ENCODE results near the gene KRT76.

The KRT76 gene

DNA sequence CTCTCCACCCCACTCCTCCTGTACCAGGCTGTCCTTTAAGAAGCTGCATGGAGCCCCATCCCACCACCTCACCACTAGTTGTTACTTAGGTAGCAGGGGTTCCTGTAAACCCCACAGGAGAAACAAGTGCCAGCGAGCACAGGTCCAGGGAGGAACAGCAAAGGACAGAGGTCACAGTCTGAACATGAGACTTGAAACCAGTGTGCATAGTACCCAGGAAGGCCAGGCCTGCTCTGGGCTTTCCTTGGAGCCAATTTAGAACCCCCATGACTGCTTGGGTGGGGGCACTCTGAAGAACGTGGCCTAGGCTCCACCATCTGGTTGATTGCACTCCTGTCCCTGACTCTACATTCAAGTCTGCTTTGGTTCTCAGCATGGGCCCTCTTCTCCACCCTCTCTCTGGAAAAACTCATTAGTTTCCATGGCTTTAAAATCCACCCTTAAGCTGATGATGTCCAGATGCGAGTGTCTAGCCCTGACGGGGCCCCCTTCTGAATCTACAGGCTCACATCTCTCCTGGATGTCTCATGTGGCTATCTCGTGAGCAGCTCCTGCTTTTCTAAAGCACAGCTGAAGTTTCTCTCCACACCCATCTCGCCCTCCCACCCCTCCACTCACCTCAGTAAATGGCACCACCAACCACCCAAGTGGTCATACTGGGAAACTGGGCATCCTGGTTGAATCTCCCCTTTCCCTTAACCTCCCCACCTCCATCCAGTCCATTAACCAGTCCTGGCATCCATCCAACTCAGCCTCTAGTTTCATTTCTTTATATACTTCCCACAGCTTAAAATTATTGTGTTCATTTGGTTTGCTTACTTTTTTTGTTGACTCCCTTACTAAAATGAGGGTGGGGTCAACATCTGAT lies 10.4 kb upstream of the KRT76 start:
- Mint-ChIP-seq H3K27ac (no peak overlapping the region), H3K36me3 (ENCODE audit: low read depth) (no peaks in the 10 kb centered on the region), H3K4me3 (no peak overlapping the region), H3K9me3 (no peaks in the 10 kb centered on the region), H3K27me3 (ENCODE audit: low read depth) (peaks cover 42% of the 10 kb centered on the region), H3K4me1 (ENCODE audit: low read depth) (peaks cover 2% of the 10 kb centered on the region)

DNA sequence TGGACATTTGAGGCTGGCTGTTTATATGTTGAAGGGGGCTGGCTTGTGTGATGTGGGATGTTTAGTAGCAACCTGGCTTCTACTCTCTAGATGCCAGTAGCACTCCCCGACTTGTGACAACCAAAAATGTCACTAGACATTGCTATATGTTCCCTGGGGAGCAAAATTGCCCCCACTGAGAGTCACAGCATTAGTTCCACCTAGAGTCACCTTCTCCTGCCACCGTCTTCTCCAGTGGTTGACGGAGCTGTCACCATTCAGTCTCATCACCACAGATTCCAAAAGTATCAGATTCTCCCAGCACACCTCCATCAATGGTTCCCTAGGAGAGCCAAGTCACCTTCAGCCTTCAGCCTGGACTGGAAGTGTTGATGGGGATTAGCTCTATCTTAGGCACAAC lies 7.8 kb upstream of the KRT76 start:
- no peak overlapping the region for H3K27ac Mint-ChIP-seq
- no peak overlapping the region for H3K4me3 Mint-ChIP-seq
- peaks cover 30% of the 10 kb centered on the region for H3K27me3 Mint-ChIP-seq (ENCODE audit: low read depth)
- no peaks in the 10 kb centered on the region for H3K4me1 Mint-ChIP-seq (ENCODE audit: low read depth)
- H3K36me3 Mint-ChIP-seq (ENCODE audit: low read depth): no peaks in the 10 kb centered on the region
- H3K9me3 Mint-ChIP-seq: no peaks in the 10 kb centered on the region

DNA sequence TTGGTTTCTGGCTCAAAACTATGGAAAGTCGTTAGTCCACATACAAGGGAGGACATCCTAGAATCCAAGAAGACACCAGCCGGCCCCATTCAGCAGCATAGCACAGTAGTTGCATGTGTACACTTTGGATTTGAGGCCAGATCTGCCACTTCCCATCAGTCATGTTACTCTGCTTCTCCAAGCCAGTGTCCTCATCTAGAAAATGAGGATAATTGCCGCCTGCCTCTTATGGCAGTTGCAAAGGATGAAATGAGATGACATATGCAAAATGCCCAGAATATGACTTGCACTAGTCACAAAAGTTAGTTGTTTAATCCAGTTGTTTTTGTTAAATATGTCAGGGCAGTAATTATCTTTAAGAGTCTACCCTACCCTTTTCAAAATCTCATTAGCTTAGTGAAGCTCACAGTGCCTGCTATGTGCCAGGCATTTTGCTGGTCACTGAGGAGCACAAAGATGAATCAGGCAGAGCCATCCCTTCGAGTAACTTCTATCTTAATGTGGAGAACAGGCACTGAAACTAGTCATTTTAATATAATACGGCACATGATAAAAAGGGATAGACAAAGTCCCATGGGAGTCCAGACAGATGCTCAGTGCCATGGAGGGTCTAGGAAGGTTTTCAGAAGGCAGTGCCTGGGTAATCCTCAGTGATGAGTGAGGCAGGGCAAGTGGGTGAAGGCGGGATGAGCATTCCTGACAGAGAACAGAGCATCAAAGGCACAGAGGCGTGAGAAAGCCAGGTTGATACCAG lies 6.6 kb upstream of the KRT76 start:
- Mint-ChIP-seq H3K27ac (no peak overlapping the region), H3K4me3 (no peak overlapping the region), H3K9me3 (no peaks in the 10 kb centered on the region)

DNA sequence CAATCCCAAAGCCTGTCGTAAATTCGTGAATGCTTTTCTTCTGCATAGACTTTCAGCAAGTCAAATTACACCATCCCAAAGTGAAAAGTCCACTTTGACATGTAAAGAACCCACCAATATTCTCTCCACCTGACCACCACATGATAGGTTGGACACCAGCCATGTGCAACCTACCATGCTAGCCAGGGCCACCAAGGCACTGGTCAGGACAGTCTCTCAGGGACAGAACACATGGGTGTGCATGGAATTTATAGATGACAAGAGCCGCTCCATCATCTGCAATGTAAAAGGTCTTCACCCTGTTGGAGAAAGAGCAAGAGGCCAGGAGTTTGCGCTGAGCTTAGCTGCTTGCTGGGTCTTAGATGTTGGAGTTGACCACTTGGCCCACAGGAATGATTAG lies 5.4 kb upstream of the KRT76 start:
- H3K27ac Mint-ChIP-seq: no peak overlapping the region
- no peaks in the 10 kb centered on the region for H3K4me1 Mint-ChIP-seq (ENCODE audit: low read depth)
- H3K27me3 Mint-ChIP-seq (ENCODE audit: low read depth): peaks cover 19% of the 10 kb centered on the region
- no peaks in the 10 kb centered on the region for H3K9me3 Mint-ChIP-seq
- no peak overlapping the region for H3K4me3 Mint-ChIP-seq
- H3K36me3 Mint-ChIP-seq (ENCODE audit: low read depth): no peaks in the 10 kb centered on the region

More for the DNA sequence above, 6.6 kb upstream of the KRT76 start:
- Mint-ChIP-seq H3K36me3 (ENCODE audit: low read depth) (no peaks in the 10 kb centered on the region), H3K27me3 (ENCODE audit: low read depth) (peaks cover 22% of the 10 kb centered on the region), H3K4me1 (ENCODE audit: low read depth) (no peaks in the 10 kb centered on the region)

DNA sequence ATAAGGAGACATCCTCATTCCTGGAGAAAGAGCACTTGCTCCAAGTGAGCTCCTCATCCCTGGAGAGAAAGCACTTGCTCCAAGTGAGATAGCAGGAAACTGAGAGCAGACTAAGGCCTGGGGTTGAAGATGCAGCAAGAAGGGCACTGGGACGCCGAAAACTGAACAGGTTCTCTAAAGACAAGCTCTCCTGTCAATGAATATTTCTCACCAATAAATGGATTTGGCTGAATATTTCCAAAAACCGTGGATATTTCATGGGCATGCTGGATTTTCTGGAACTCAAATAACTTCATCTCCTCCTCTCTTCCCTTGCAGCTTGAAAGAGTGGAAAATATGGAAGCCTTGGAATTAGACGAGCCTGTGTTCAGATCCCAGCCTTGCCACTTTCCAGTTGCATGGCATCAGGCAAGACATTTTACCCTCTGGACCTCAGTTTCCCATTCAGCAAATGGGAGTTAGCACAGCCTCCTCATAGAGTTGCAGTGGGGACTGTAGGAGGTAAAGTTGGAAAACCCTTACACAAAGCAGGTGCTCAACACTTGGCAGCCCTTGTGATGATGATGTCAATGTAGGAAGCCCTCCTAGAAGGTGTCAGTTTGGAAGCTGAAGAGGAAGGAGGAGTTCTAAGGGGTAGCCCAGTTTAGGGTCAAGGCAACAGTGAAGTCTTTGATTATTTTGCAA lies 4.4 kb upstream of the KRT76 start:
- Mint-ChIP-seq H3K4me3 (no peak overlapping the region), H3K4me1 (ENCODE audit: low read depth) (no peaks in the 10 kb centered on the region), H3K36me3 (ENCODE audit: low read depth) (no peaks in the 10 kb centered on the region), H3K27ac (no peak overlapping the region), H3K27me3 (ENCODE audit: low read depth) (peaks cover 19% of the 10 kb centered on the region), H3K9me3 (no peaks in the 10 kb centered on the region)

GRCh38 chr12:52779914-52780313 lies 2.8 kb upstream of the KRT76 start:
- H3K27ac Mint-ChIP-seq: no peak overlapping the region
- no peaks in the 10 kb centered on the region for H3K9me3 Mint-ChIP-seq
- peaks cover 23% of the 10 kb centered on the region for H3K27me3 Mint-ChIP-seq (ENCODE audit: low read depth)
- no peak overlapping the region for H3K4me3 Mint-ChIP-seq
- H3K4me1 Mint-ChIP-seq (ENCODE audit: low read depth): no peaks in the 10 kb centered on the region
- no peaks in the 10 kb centered on the region for H3K36me3 Mint-ChIP-seq (ENCODE audit: low read depth)

DNA sequence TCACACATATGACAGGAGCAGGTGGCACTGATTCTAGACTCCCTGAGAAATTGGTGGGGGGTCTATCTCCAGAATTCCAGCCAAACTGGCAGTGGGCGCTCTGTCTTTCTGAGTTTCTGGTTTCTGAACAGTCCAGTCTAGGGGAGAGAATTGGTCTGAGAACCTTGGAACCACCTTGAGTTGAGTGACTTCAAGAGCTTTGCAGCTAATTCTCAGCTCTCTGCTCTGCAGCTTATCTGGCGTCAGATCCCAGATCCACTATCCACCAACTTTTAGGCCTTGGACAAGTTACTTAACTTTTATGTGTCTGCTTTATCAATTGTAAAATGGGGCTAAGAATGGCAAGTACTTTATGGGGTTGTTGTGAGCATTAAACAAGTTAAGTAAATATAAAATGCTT lies 1.7 kb upstream of the KRT76 start:
- Mint-ChIP-seq H3K9me3 (no peaks in the 10 kb centered on the region), H3K36me3 (ENCODE audit: low read depth) (no peaks in the 10 kb centered on the region), H3K27me3 (ENCODE audit: low read depth) (peaks cover 17% of the 10 kb centered on the region), H3K4me3 (no peak overlapping the region), H3K27ac (no peak overlapping the region), H3K4me1 (ENCODE audit: low read depth) (no peaks in the 10 kb centered on the region)

DNA sequence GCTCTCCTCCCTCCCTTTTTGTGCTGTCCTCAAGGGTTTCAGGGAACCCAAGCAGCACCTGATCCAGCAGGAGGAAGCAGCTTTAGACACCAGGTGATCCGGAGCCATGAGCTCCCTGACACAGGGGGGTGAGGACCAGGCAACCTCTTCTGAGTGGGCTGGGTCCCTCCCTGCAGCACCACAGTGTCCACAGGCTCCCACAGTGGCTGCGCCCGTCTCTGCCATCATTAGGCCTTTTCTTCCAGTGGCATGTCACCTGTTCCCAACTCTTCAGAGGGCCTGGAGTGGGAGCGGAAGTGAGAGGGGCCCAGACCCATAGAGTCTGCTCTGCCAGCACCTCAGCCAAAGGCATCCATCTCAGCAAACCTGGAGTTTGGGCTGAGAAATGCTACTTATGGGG lies 421 bp upstream of the KRT76 start:
- peaks cover 12% of the 10 kb centered on the region for H3K27me3 Mint-ChIP-seq (ENCODE audit: low read depth)
- H3K4me3 Mint-ChIP-seq: no peak overlapping the region
- no peak overlapping the region for H3K27ac Mint-ChIP-seq

DNA sequence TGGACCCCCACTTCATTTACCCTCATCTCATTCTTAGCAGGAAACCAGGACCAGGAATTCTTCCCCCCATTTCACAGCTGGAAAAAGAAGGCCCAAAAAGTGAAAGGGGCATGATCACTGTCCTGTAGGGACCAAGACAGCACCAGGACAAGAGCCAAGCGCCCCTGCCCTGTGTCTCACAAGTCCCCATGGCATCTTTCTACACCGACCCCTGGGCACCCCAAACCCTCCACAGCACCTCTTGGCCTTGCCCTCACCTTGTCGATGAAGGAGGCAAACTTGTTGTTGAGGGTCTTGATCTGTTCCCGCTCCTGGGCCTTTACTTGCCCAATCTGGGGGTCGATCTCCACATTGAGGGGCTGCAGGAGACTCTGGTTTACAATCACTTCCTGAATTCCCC lies 710 bp downstream of the KRT76 start:
- no peaks in the 10 kb centered on the region for H3K36me3 Mint-ChIP-seq (ENCODE audit: low read depth)
- no peaks in the 10 kb centered on the region for H3K9me3 Mint-ChIP-seq
- no peak overlapping the region for H3K27ac Mint-ChIP-seq
- H3K27me3 Mint-ChIP-seq (ENCODE audit: low read depth): peaks cover 12% of the 10 kb centered on the region
- no peak overlapping the region for H3K4me3 Mint-ChIP-seq
- H3K4me1 Mint-ChIP-seq (ENCODE audit: low read depth): no peaks in the 10 kb centered on the region

More for the DNA sequence above, 421 bp upstream of the KRT76 start:
- Mint-ChIP-seq H3K9me3 (no peaks in the 10 kb centered on the region), H3K36me3 (ENCODE audit: low read depth) (no peaks in the 10 kb centered on the region), H3K4me1 (ENCODE audit: low read depth) (no peaks in the 10 kb centered on the region)

GRCh38 chr12:52774629-52775250 lies 2.4 kb downstream of the KRT76 start:
- H3K4me1 Mint-ChIP-seq (ENCODE audit: low read depth): no peaks in the 10 kb centered on the region
- H3K36me3 Mint-ChIP-seq (ENCODE audit: low read depth): no peaks in the 10 kb centered on the region
- no peak overlapping the region for H3K4me3 Mint-ChIP-seq
- H3K27me3 Mint-ChIP-seq (ENCODE audit: low read depth): peaks cover 12% of the 10 kb centered on the region
- no peaks in the 10 kb centered on the region for H3K9me3 Mint-ChIP-seq
- no peak overlapping the region for H3K27ac Mint-ChIP-seq

- Mint-ChIP-seq H3K9me3 (no peaks in the 10 kb centered on the region), H3K27me3 (ENCODE audit: low read depth) (peaks cover 9% of the 10 kb centered on the region), H3K36me3 (ENCODE audit: low read depth) (no peaks in the 10 kb centered on the region), H3K4me3 (no peak overlapping the region), H3K4me1 (ENCODE audit: low read depth) (no peaks in the 10 kb centered on the region), H3K27ac (no peak overlapping the region)
Observed at GRCh38 chr12:52772772-52773171, 4.4 kb downstream of the KRT76 start.

GRCh38 chr12:52772188-52772587 lies 5.0 kb downstream of the KRT76 start:
- H3K4me3 Mint-ChIP-seq: no peak overlapping the region
- no peaks in the 10 kb centered on the region for H3K9me3 Mint-ChIP-seq
- H3K27ac Mint-ChIP-seq: no peak overlapping the region
- H3K27me3 Mint-ChIP-seq (ENCODE audit: low read depth): peaks cover 9% of the 10 kb centered on the region
- H3K36me3 Mint-ChIP-seq (ENCODE audit: low read depth): no peaks in the 10 kb centered on the region
- H3K4me1 Mint-ChIP-seq (ENCODE audit: low read depth): no peaks in the 10 kb centered on the region

DNA sequence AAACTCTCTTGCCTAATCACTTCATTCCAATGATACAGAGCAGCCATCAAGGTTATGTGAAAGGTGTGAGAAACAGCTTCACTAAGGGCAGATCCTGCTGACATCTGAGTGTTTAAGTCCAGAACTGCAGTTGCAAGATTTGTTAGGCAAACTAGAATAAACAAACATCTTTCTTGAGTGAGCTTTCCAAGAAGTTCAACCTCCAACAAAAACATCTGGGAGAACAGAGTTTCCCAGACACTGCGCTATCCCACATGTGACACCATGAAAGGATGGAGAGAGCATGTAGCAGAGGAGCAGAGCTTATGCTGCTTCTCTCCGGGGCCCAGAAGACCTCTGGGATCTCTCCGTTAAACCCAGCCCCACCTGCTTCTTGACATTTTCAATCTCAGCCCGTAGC lies 5.6 kb downstream of the KRT76 start:
- H3K4me3 Mint-ChIP-seq: no peak overlapping the region
- H3K9me3 Mint-ChIP-seq: no peaks in the 10 kb centered on the region
- no peaks in the 10 kb centered on the region for H3K36me3 Mint-ChIP-seq (ENCODE audit: low read depth)
- H3K4me1 Mint-ChIP-seq (ENCODE audit: low read depth): no peaks in the 10 kb centered on the region
- peaks cover 9% of the 10 kb centered on the region for H3K27me3 Mint-ChIP-seq (ENCODE audit: low read depth)
- no peak overlapping the region for H3K27ac Mint-ChIP-seq

- no peaks in the 10 kb centered on the region for H3K9me3 Mint-ChIP-seq
- no peaks in the 10 kb centered on the region for H3K4me1 Mint-ChIP-seq (ENCODE audit: low read depth)
- peaks cover 9% of the 10 kb centered on the region for H3K27me3 Mint-ChIP-seq (ENCODE audit: low read depth)
- H3K4me3 Mint-ChIP-seq: no peak overlapping the region
- no peaks in the 10 kb centered on the region for H3K36me3 Mint-ChIP-seq (ENCODE audit: low read depth)
- no peak overlapping the region for H3K27ac Mint-ChIP-seq
Observed at GRCh38 chr12:52771088-52771487, 6.1 kb downstream of the KRT76 start.
